ENCODE data around the gene ARHGEF10L. TPM values are rescaled to one million over a fixed set of nuclear protein-coding genes. Genes with fewer than 3 reads are reported as not detected.

ARHGEF10L gene
- total RNA-seq, 2 donors from 2014 or later: 81.4 to 93.1 TPM

GRCh38 chr1:17670587-17671313, 131.3 kb downstream of the ARHGEF10L start:
- H3K4me3 ChIP-seq: no peak overlapping the region
- H3K36me3 ChIP-seq (replicated peaks in 1 of 2; ENCODE audit: insufficient read depth in 1 of 2, low read depth in 2 of 2): peaks cover 0 to 10% of the 10 kb centered on the region in 2 donors
- H3K4me1 ChIP-seq: peaks cover 7% of the 10 kb centered on the region
- no peak for DNase-seq
- no peaks in the 10 kb centered on the region for H3K27me3 ChIP-seq
- WGBS, 2 donors: 88% methylated on average over 20 to 27 of the region's 27 CpGs
- H3K27ac ChIP-seq: no peak overlapping the region
- no peak for ATAC-seq
- TF ChIP-seq CTCF (IDR thresholded peaks at IDR 0.05) (no peak), POLR2A (IDR thresholded peaks at IDR 0.05) (no peak)
- intact Hi-C loops (cut with DNase I): no loop called here
- no peaks in the 10 kb centered on the region for H3K9me3 ChIP-seq

DNA sequence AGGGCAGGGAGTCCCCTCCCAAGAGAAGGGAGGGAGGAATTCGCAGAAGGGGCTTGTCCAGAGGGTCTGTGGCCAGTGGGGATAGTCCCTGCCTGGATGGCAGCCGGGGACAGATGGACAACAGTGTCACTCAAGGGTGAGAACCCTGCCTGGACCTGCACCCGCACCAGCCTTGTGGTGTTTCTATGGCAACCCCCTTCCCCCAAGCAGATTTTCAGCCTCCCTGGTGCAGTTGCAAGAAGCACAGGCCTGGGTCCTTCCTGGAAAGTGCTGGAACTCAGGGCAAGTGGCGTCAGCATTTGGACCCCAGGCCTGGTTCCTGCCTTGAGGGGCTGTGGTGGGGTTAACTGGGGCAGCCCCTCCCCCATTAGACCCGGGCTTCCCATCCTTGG, 131.8 kb downstream of the ARHGEF10L start:
- 69% methylated on average over 5 of the region's 5 CpGs; no CpG with 5 or more reads in 1 of the 2 donors for WGBS, 2 donors
- peaks cover 0 to 10% of the 10 kb centered on the region in 2 donors for H3K36me3 ChIP-seq (replicated peaks in 1 of 2; ENCODE audit: insufficient read depth in 1 of 2, low read depth in 2 of 2)
- no peaks in the 10 kb centered on the region for H3K9me3 ChIP-seq
- no peak for TF ChIP-seq CTCF (IDR thresholded peaks at IDR 0.05)
- TF ChIP-seq POLR2A (IDR thresholded peaks at IDR 0.05): no peak
- DNase-seq (no peak), ATAC-seq (no peak)
- no peak overlapping the region for H3K27ac ChIP-seq
- intact Hi-C loops (cut with DNase I): no loop called here
- H3K4me3 ChIP-seq: no peak overlapping the region
- no peaks in the 10 kb centered on the region for H3K27me3 ChIP-seq
- peaks cover 7% of the 10 kb centered on the region for H3K4me1 ChIP-seq

DNA sequence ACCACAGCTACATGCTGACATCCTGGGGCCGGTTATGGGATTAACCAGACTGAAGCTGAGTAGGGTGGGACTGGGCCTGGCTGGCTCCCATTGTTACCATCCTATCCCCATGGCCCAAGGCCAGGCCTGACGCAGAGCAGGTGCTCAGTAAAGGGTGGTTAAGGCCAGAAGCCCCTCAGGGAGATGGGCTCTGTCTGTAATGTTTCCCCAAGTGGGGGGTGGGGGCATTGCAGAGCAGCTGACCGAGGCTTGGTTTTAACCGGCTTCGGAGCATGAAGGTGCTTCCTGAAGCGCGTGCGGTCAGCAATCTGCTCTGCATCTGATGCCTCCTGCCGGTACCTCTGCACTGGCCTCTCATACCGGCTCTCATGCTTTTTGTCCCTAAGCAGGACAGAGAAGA, 132.2 kb downstream of the ARHGEF10L start:
- DNase-seq (no peak), ATAC-seq (no peak)
- no peak for TF ChIP-seq POLR2A (IDR thresholded peaks at IDR 0.05)
- no peak for TF ChIP-seq CTCF (IDR thresholded peaks at IDR 0.05)
- H3K36me3 ChIP-seq (replicated peaks in 1 of 2; ENCODE audit: insufficient read depth in 1 of 2, low read depth in 2 of 2): peaks cover 0 to 10% of the 10 kb centered on the region in 2 donors
- H3K4me3 ChIP-seq: no peak overlapping the region
- no peaks in the 10 kb centered on the region for H3K9me3 ChIP-seq
- 81 to 90% methylated on average over 6 to 10 of the region's 10 CpGs for WGBS, 2 donors
- H3K27ac ChIP-seq: no peak overlapping the region
- H3K4me1 ChIP-seq: peaks cover 7% of the 10 kb centered on the region
- no peaks in the 10 kb centered on the region for H3K27me3 ChIP-seq
- intact Hi-C loops (cut with DNase I): no loop called here

- DNase-seq (no peak), ATAC-seq (no peak)
- Histone ChIP-seq H3K4me1 (peaks cover 7% of the 10 kb centered on the region), H3K4me3 (no peak overlapping the region), H3K36me3 (replicated peaks in 1 of 2; ENCODE audit: insufficient read depth in 1 of 2, low read depth in 2 of 2) (peaks cover 0 to 8% of the 10 kb centered on the region in 2 donors), H3K27me3 (no peaks in the 10 kb centered on the region), H3K27ac (no peak overlapping the region), H3K9me3 (no peaks in the 10 kb centered on the region)
- TF ChIP-seq CTCF (IDR thresholded peaks at IDR 0.05): no peak
- intact Hi-C loops (cut with DNase I): no loop called here
- 68 to 86% methylated on average over 12 of the region's 12 CpGs for WGBS, 2 donors
Measured at GRCh38 chr1:17672226-17672625, 132.7 kb downstream of the ARHGEF10L start.
